ENCODE data around the gene TOR1A. TPM values are rescaled to one million over a fixed set of nuclear protein-coding genes. Genes with fewer than 3 reads are reported as not detected.
"Not testable (repeated sequence)": the region's sequence is repeated elsewhere in the genome, so short reads cannot be mapped to it uniquely, and the experiment has no call there.

The TOR1A gene
- total and polyA plus RNA-seq, 8 donors, result 32.0 to 40.0 (median 36.3) TPM

GRCh38 chr9:129777769-129778130 lies 46.2 kb downstream of the TOR1A start:
- H3K27me3 ChIP-seq, result no peaks in the 10 kb centered on the region
- intact Hi-C loops (cut with DNase I), result no loop called here
- no peak for TF ChIP-seq CTCF (IDR thresholded peaks at IDR 0.05)
- H3K4me3 ChIP-seq, result no peak overlapping the region
- H3K36me3 ChIP-seq, result no peaks in the 10 kb centered on the region
- DNase-seq, result no peak
- H3K27ac ChIP-seq, result peak overlapping the region; percentile 70 to 71
- ATAC-seq, result no peak
- peaks cover 0 to 65% of the 10 kb centered on the region in 2 donors for H3K4me1 ChIP-seq
- H3K9me3 ChIP-seq, result no peaks in the 10 kb centered on the region

- ATAC-seq, result peak; percentile 94
- H3K27me3 ChIP-seq, result no peaks in the 10 kb centered on the region
- DNase-seq, result peak in 3 of 4 donors; percentile 82 to 98 (median 97)
- intact Hi-C loops (cut with DNase I), result no loop called here
- no peaks in the 10 kb centered on the region for H3K36me3 ChIP-seq
- no peak overlapping the region for H3K4me3 ChIP-seq
- peak overlapping the region; percentile 70 to 71 for H3K27ac ChIP-seq
- no peaks in the 10 kb centered on the region for H3K9me3 ChIP-seq
- TF ChIP-seq CTCF (IDR thresholded peaks at IDR 0.05), result no peak
- peaks cover 0 to 69% of the 10 kb centered on the region in 2 donors for H3K4me1 ChIP-seq
Measured at GRCh38 chr9:129776938-129777768, 46.8 kb downstream of the TOR1A start.

- no peak overlapping the region for H3K4me3 ChIP-seq
- intact Hi-C loops (cut with DNase I), result no loop called here
- ATAC-seq, result no peak
Measured at GRCh38 chr9:129776566-129776937, 47.4 kb downstream of the TOR1A start.

GRCh38 chr9:129776096-129776495 lies 47.8 kb downstream of the TOR1A start:
- DNase-seq; H3K36me3 ChIP-seq; ATAC-seq; H3K27ac ChIP-seq; H3K4me3 ChIP-seq; H3K9me3 ChIP-seq; H3K27me3 ChIP-seq; intact Hi-C loops (cut with DNase I): not testable (repeated sequence)
- peaks cover 0 to 69% of the 10 kb centered on the region in 2 donors for H3K4me1 ChIP-seq

More at GRCh38 chr9:129776566-129776937, 47.4 kb downstream of the TOR1A start:
- Histone ChIP-seq H3K27ac (peak overlapping the region; percentile 70 to 71), H3K9me3 (no peaks in the 10 kb centered on the region), H3K27me3 (no peaks in the 10 kb centered on the region), H3K36me3 (no peaks in the 10 kb centered on the region), H3K4me1 (peaks cover 0 to 69% of the 10 kb centered on the region in 2 donors)
- DNase-seq, result peak in 1 of 4 donors; percentile 7
- TF ChIP-seq CTCF (IDR thresholded peaks at IDR 0.05), result no peak

- DNase-seq (no peak), ATAC-seq (no peak)
- Histone ChIP-seq H3K27ac (no peak overlapping the region), H3K4me1 (peaks cover 0 to 67% of the 10 kb centered on the region in 2 donors), H3K36me3 (no peaks in the 10 kb centered on the region), H3K4me3 (no peak overlapping the region), H3K9me3 (no peaks in the 10 kb centered on the region), H3K27me3 (no peaks in the 10 kb centered on the region)
- no peak for TF ChIP-seq CTCF (IDR thresholded peaks at IDR 0.05)
- intact Hi-C loops (cut with DNase I), result no loop called here
Measured at GRCh38 chr9:129775448-129775798, 48.5 kb downstream of the TOR1A start.
